Measurements from ENCODE around the gene ARHGAP24.

Gene ARHGAP24

DNA sequence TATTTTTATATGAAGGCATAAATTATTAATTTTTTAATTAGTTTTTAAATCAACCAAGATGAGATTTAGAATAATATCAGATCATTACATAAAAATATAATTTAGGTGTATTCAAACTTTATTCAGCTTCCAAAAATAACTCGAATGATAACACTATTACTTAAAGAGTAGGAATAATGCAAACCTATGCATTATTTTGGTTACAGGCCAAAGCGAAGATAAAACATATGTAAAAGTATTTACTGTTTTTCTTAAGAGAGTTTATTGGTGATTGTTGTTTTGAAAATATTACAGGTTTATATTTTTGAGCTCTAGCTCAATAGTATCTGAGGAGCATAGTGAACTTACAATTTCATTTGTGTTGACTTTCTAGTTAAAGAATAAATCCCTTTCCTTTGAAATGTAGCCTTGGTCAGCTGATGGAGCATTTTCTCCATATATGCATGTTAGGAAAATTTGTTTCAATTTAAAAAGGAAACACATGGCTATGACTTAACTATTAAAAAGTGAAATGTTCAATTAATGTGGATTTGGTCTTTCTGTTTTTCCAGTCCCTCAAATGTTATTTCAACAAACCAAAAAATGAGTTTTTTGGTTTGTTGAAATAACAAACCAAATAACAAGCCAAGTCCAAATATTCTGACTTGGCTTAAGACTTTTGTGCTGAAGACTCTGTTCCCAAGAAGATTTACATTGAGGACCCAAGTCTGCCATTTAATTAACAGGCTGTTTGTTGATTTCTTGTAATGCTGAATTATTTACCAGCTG lies 346.9 kb downstream of the ARHGAP24 start:
- Histone ChIP-seq H3K4me3 (ENCODE audit: severe bottlenecking) (no peak overlapping the region), H3K4me1 (ENCODE audit: insufficient read depth, poor library complexity, severe bottlenecking) (no peaks in the 10 kb centered on the region), H3K27ac (ENCODE audit: poor library complexity, severe bottlenecking) (no peak overlapping the region), H3K27me3 (ENCODE audit: insufficient read depth, poor library complexity, severe bottlenecking) (no peaks in the 10 kb centered on the region), H3K36me3 (ENCODE audit: low read depth) (no peaks in the 10 kb centered on the region), H3K9me3 (ENCODE audit: severe bottlenecking) (no peaks in the 10 kb centered on the region)
- DNase-seq (ENCODE audit: low spot score) (no peak), ATAC-seq (ENCODE audit: low read depth) (no peak)
- TF ChIP-seq, protein P1, sequence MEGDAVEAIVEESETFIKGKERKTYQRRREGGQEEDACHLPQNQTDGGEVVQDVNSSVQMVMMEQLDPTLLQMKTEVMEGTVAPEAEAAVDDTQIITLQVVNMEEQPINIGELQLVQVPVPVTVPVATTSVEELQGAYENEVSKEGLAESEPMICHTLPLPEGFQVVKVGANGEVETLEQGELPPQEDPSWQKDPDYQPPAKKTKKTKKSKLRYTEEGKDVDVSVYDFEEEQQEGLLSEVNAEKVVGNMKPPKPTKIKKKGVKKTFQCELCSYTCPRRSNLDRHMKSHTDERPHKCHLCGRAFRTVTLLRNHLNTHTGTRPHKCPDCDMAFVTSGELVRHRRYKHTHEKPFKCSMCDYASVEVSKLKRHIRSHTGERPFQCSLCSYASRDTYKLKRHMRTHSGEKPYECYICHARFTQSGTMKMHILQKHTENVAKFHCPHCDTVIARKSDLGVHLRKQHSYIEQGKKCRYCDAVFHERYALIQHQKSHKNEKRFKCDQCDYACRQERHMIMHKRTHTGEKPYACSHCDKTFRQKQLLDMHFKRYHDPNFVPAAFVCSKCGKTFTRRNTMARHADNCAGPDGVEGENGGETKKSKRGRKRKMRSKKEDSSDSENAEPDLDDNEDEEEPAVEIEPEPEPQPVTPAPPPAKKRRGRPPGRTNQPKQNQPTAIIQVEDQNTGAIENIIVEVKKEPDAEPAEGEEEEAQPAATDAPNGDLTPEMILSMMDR (IDR thresholded peaks at IDR 0.05; ENCODE audit: poor library complexity, severe bottlenecking), result no peak

GRCh38 chr4:85823295-85823694 lies 348.3 kb downstream of the ARHGAP24 start:
- 0 out of 3 replicates have a peak, but pooled peaks have one; percentile 8 for ATAC-seq (ENCODE audit: low read depth)
- DNase-seq (ENCODE audit: low spot score), result no peak
- no peaks in the 10 kb centered on the region for H3K36me3 ChIP-seq (ENCODE audit: low read depth)
- TF ChIP-seq, protein P1 (IDR thresholded peaks at IDR 0.05; ENCODE audit: poor library complexity, severe bottlenecking), result no peak
- H3K9me3 ChIP-seq (ENCODE audit: severe bottlenecking), result no peaks in the 10 kb centered on the region
- H3K27ac ChIP-seq (ENCODE audit: poor library complexity, severe bottlenecking), result no peak overlapping the region
- no peak overlapping the region for H3K4me3 ChIP-seq (ENCODE audit: severe bottlenecking)
- no peaks in the 10 kb centered on the region for H3K27me3 ChIP-seq (ENCODE audit: insufficient read depth, poor library complexity, severe bottlenecking)
- H3K4me1 ChIP-seq (ENCODE audit: insufficient read depth, poor library complexity, severe bottlenecking), result no peaks in the 10 kb centered on the region

DNA sequence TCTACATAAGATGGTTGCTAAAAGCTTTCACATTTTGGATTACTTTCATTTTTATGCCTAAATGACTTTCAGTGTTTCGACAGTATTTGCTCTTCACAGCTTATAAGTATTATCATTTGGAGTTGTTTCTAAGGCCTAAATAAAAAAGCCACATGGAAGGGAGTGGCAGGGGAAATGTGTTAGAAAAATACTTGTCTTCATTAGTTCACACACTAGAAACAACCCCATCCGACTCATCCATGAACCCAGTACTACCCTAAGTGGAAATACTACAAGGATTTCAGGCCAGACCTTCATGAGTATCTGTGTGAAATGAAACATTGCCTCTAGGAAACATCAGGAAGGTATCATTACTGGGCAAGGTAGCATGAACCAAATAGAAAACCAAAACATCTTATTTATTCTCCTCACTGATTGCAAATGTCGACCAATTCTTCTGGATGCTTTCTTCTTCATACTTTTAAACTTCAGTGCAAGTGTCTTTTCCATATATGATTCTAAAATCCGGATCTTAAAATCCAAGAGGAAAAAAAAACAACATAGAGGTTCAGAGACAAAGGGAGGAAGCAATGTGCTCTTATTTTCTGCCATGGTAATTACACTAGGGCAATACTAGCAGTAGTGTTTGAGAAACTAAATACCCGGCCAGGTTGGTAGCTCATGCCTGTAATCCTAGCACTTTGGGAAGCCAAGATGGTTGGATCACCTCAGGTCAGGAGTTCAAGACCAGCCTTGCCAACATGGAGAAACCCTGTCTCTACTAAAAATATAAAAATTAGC lies 349.4 kb downstream of the ARHGAP24 start:
- H3K36me3 ChIP-seq (ENCODE audit: low read depth), result no peaks in the 10 kb centered on the region
- no peaks in the 10 kb centered on the region for H3K27me3 ChIP-seq (ENCODE audit: insufficient read depth, poor library complexity, severe bottlenecking)
- ATAC-seq (ENCODE audit: low read depth) (no peak), DNase-seq (ENCODE audit: low spot score) (no peak)
- H3K27ac ChIP-seq (ENCODE audit: poor library complexity, severe bottlenecking), result no peak overlapping the region
- no peak overlapping the region for H3K4me3 ChIP-seq (ENCODE audit: severe bottlenecking)
- TF ChIP-seq, protein P1 (IDR thresholded peaks at IDR 0.05; ENCODE audit: poor library complexity, severe bottlenecking), result no peak
- H3K4me1 ChIP-seq (ENCODE audit: insufficient read depth, poor library complexity, severe bottlenecking), result no peaks in the 10 kb centered on the region
- no peaks in the 10 kb centered on the region for H3K9me3 ChIP-seq (ENCODE audit: severe bottlenecking)

GRCh38 chr4:85826060-85826678 lies 351.2 kb downstream of the ARHGAP24 start:
- Histone ChIP-seq H3K27me3 (ENCODE audit: insufficient read depth, poor library complexity, severe bottlenecking) (no peaks in the 10 kb centered on the region), H3K4me3 (ENCODE audit: severe bottlenecking) (no peak overlapping the region), H3K4me1 (ENCODE audit: insufficient read depth, poor library complexity, severe bottlenecking) (no peaks in the 10 kb centered on the region), H3K36me3 (ENCODE audit: low read depth) (no peaks in the 10 kb centered on the region), H3K9me3 (ENCODE audit: severe bottlenecking) (no peaks in the 10 kb centered on the region), H3K27ac (ENCODE audit: poor library complexity, severe bottlenecking) (no peak overlapping the region)
- ATAC-seq (ENCODE audit: low read depth) (no peak), DNase-seq (ENCODE audit: low spot score) (no peak)
- TF ChIP-seq, protein P1 (IDR thresholded peaks at IDR 0.05; ENCODE audit: poor library complexity, severe bottlenecking), result no peak
